SK-N-MC (cell line): Measurements from ENCODE around the gene EYA3.

Source experiments
- EZH2 ChIP-seq: fragments of 200-600 bp; sonication (generic); IDR thresholded peaks from one replicate; pipeline ENCODE4 v1.6.1; 2017; ENCODE audit warnings: antibody characterized with exemption
- FOXP2 ChIP-seq: optimal IDR thresholded peaks from 2 replicates; pipeline ENCODE3; 2011; ENCODE audit warnings: mild to moderate bottlenecking, moderate library complexity; ENCODE audit not compliant: insufficient read depth; ENCODE audit errors: extremely low read length, control extremely low read depth
- POLR2AphosphoS5 ChIP-seq: IDR thresholded peaks from 2 replicates; pipeline ENCODE4 v1.6.1; 2012; ENCODE audit warnings: mild to moderate bottlenecking, low read depth, low read length, borderline replicate concordance

- TF ChIP-seq POLR2AphosphoS5 (no peak), FOXP2 (no peak), EZH2 (no peak)
Measured at GRCh38 chr1:28083876-28084275, 4.5 kb downstream of the EYA3 start.
